ENCODE measurements around the gene HS3ST1.

GRCh38 chr4:11455201-11455835 is 26.6 kb upstream of the HS3ST1 start:
- TF ChIP-seq POLR2A (IDR thresholded peaks at IDR 0.05), result no peak
- no peak for TF ChIP-seq CTCF (IDR thresholded peaks at IDR 0.05)

Data from lower leg skin (tissue), 3 donors.